K562 (cell line): ENCODE measurements around the gene C21orf58. TPM values are rescaled to one million over a fixed set of nuclear protein-coding genes. Genes with fewer than 3 reads are reported as not detected.

Experiments
- BCL6 ChIP-seq: fragments of 250-450 bp; sonication (Bioruptor Pico); IDR thresholded peaks from 2 replicates; pipeline ENCODE4 v1.4.0; 2020
- CBX3 ChIP-seq, 2 experiments: IDR thresholded peaks; 1 replicate in 1 of 2; 2 replicates in 1 of 2; pipeline ENCODE4 v1.6.1; 2012; ENCODE audit warnings: inconsistent platforms in 2 of 2, low read length in 2 of 2, borderline replicate concordance in 1 of 2, control low read depth in 1 of 2
- CTCF ChIP-seq, 3 experiments: IDR thresholded peaks in 2 of 3; conservative IDR thresholded peaks in 1 of 3; 2 replicates each; pipeline ENCODE4 v1.5.1; 2011 to 2012; ENCODE audit warnings: low read length in 3 of 3, mild to moderate bottlenecking in 3 of 3, control low read depth in 2 of 3, improper control_type of control experiment in 1 of 3, inconsistent platforms in 1 of 3, low read depth in 1 of 3, mixed read lengths in 1 of 3, moderate library complexity in 1 of 3; ENCODE audit not compliant: insufficient read depth in 2 of 3
- DPF2 ChIP-seq: fragments of 450-650 bp; IDR thresholded peaks from 2 replicates; pipeline ENCODE4 v1.6.1; 2016
- FOXA3 ChIP-seq, 2 experiments: fragments of 450-650 bp in 1 of 2; sonication (generic) in 1 of 2; formaldehyde crosslinking; IDR thresholded peaks in 1 of 2; conservative IDR thresholded peaks in 1 of 2; 2 replicates each; pipeline versions ENCODE4 v1.4.0 to v1.8.0; 2020 to 2022; ENCODE audit warnings: mild to moderate bottlenecking in 2 of 2, missing genetic modification reagents in 1 of 2
- HBP1 ChIP-seq: fragments of 450-650 bp; formaldehyde crosslinking; IDR thresholded peaks from 2 replicates; pipeline ENCODE4 v1.4.0; 2022; ENCODE audit warnings: missing genetic modification characterization
- HSF4 ChIP-seq: fragments of 250-450 bp; sonication (Bioruptor Pico); IDR thresholded peaks from 2 replicates; pipeline ENCODE4 v2.1.2; 2022; ENCODE audit warnings: mild to moderate bottlenecking, moderate library complexity, borderline replicate concordance
- KDM5B ChIP-seq: fragments of 200-600 bp; sonication (generic); IDR thresholded peaks from 2 replicates; pipeline ENCODE4 v1.6.1; 2012; ENCODE audit warnings: low read depth, mild to moderate bottlenecking, moderate library complexity, low read length, control low read depth, inconsistent platforms; ENCODE audit not compliant: insufficient replicate concordance
- NELFE ChIP-seq: IDR thresholded peaks from 2 replicates; pipeline ENCODE4 v1.6.1; 2011; ENCODE audit warnings: mild to moderate bottlenecking; ENCODE audit not compliant: insufficient read depth, insufficient read length
- PHF20 ChIP-seq: fragments of 450-650 bp; IDR thresholded peaks from 2 replicates; pipeline ENCODE4 v1.6.1; 2018; ENCODE audit not compliant: partially characterized antibody
- POLR2AphosphoS2 ChIP-seq: IDR thresholded peaks from 2 replicates; pipeline ENCODE4 v1.6.1; 2012; ENCODE audit warnings: low read length, improper control_type of control experiment
- RBM14 ChIP-seq: fragments of 200-400 bp; formaldehyde crosslinking; IDR thresholded peaks from 2 replicates; pipeline ENCODE4 v1.6.1; 2018; ENCODE audit warnings: low read depth, mild to moderate bottlenecking, low read length, moderate library complexity, borderline replicate concordance; ENCODE audit not compliant: insufficient read depth
- RBM15 ChIP-seq: fragments of 200-400 bp; formaldehyde crosslinking; IDR thresholded peaks from 2 replicates; pipeline ENCODE4 v1.6.1; 2018; ENCODE audit warnings: mild to moderate bottlenecking, low read length, moderate library complexity; ENCODE audit not compliant: insufficient read depth
- SMARCE1 ChIP-seq: fragments of 450-650 bp; IDR thresholded peaks from 2 replicates; pipeline ENCODE4 v1.7.1; 2016; ENCODE audit warnings: mild to moderate bottlenecking
- ZKSCAN3 ChIP-seq: fragments of 250-450 bp; sonication (Bioruptor Pico); IDR thresholded peaks from 2 replicates; pipeline ENCODE4 v1.4.0; 2020
- ZNF407 ChIP-seq: fragments of 450-650 bp; IDR thresholded peaks from 2 replicates; pipeline ENCODE4 v1.6.1; 2016; ENCODE audit warnings: low read depth
- polyA plus RNA-seq, 8 experiments: library from polyadenylated mRNA; depleted of rRNA in 4 of 8; stranded (reverse) in 5 of 8; unstranded in 3 of 8; fragments of >200 nt; fragmentation: Nextera tagmentation in 2 of 8; fragmentation: Illumina TruSeq in 1 of 8; extraction: Ambion mirVana in 2 of 8; extraction: Trizol in 1 of 8; gene quantifications; 2 replicates each; pipeline versions ENCODE4 v1.2.1 to v1.2.3, GENCODE V29; 2011 to 2014; ENCODE audit warnings: inconsistent platforms in 1 of 8, missing spikeins in 1 of 8
- total RNA-seq, 7 experiments: library from RNA; depleted of rRNA in 6 of 7; stranded (reverse); fragments of >200 nt in 6 of 7; fragmentation: Illumina TruSeq in 2 of 7; extraction: Trizol in 2 of 7; gene quantifications; 2 replicates each; pipeline versions ENCODE4 v1.2.1 to v1.2.3, GENCODE V29; 2011 to 2021; ENCODE audit warnings: low replicate concordance in 1 of 7

The C21orf58 gene
- total and polyA plus RNA-seq, 9 of the 15 experiments (the other 6 are each of a cell fraction or from before 2014, with no cell fraction given), result 1.2 to 30.5 (median 12.4) TPM

- TF ChIP-seq RBM14, result no peak
- TF ChIP-seq KDM5B, result no peak
- TF ChIP-seq RBM15, result no peak
- TF ChIP-seq SMARCE1, result peak; percentile 73
- peak; percentile 27 for TF ChIP-seq PHF20
- TF ChIP-seq NELFE, result no peak
- no peak for TF ChIP-seq ZNF407
- TF ChIP-seq FOXA3 (CRISPR knock-in tag; conservative IDR thresholded peaks at IDR 0.05 in 1 of 2, IDR thresholded peaks at IDR 0.05 in 1 of 2), result no peak
- no peak for TF ChIP-seq BCL6
- TF ChIP-seq CBX3 (IDR thresholded peaks at IDR 0.05; ENCODE audit: borderline replicate concordance in 1 of 2, low read length in 2 of 2), result no peak
- TF ChIP-seq DPF2, result peak; percentile 82
- no peak for TF ChIP-seq CTCF (IDR thresholded peaks at IDR 0.05 in 2 of 3, conservative IDR thresholded peaks at IDR 0.05 in 1 of 3; ENCODE audit: insufficient read depth in 2 of 3, low read depth in 1 of 3, low read length in 3 of 3)
- no peak for TF ChIP-seq HSF4 (CRISPR knock-in tag)
- no peak for TF ChIP-seq POLR2AphosphoS2
- no peak for TF ChIP-seq HBP1
- no peak for TF ChIP-seq ZKSCAN3 (CRISPR knock-in tag)
These were observed 29.0 kb downstream of the C21orf58 start (continued) for GRCh38 chr21:46294647-46295176.
